ENCODE results near the gene EFHC2. TPM values are rescaled to one million over a fixed set of nuclear protein-coding genes. Genes with fewer than 3 reads are reported as not detected.

EFHC2 gene
- total RNA-seq, 1 experiment from 2014 or later: not detected

DNA sequence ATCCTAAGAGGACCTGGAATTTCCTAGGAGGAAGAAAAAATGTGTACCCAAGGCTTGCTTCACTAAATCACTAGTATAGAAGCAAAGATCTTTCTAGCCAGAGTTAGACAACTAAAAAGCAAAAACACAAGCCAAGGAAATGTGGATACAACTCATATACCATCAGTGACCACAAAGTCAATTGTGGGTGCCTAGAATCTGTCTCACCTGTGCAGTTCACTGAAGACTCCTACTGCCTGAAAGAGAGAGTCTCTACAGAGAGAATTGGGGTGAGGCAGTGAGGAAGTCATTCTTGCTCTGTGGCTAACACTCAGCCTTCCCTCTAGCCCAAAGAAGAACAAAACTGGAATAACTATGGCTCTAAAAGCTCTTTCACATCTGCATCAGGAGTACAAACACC, 82.9 kb downstream of the EFHC2 start:
- Histone ChIP-seq H3K9me2 (ENCODE audit: insufficient read depth) (no peaks in the 10 kb centered on the region), H3K27me3 (ENCODE audit: insufficient read depth, low read length) (no peaks in the 10 kb centered on the region), H3K36me3 (ENCODE audit: control insufficient read depth in 1 of 2, insufficient read depth in 2 of 2, low read length in 2 of 2) (no peaks in the 10 kb centered on the region), H3K9ac (ENCODE audit: low read length) (no peak overlapping the region), H3K4me1 (ENCODE audit: control insufficient read depth in 1 of 2, insufficient read depth in 2 of 2, low read length in 2 of 2) (no peaks in the 10 kb centered on the region), H4K20me1 (ENCODE audit: insufficient read depth) (no peaks in the 10 kb centered on the region), H3K4me2 (ENCODE audit: low read length) (no peak overlapping the region), H3K27ac (ENCODE audit: low read depth, low read length) (no peak overlapping the region), H2AFZ (ENCODE audit: low read depth, low read length, poor library complexity, severe bottlenecking) (no peak overlapping the region), H3K9me3 (ENCODE audit: control insufficient read depth in 1 of 2, insufficient read depth in 1 of 2, low read depth in 1 of 2, low read length in 2 of 2) (no peaks in the 10 kb centered on the region), H3K79me2 (ENCODE audit: insufficient read depth, low read length) (no peaks in the 10 kb centered on the region), H3K4me3 (replicated peaks in 1 of 2; ENCODE audit: low read depth in 1 of 2, low read length in 2 of 2) (no peak overlapping the region)
- TF ChIP-seq JUND (IDR thresholded peaks at IDR 0.05) (no peak), FOSL1 (IDR thresholded peaks at IDR 0.05; ENCODE audit: low read depth) (no peak), REST (IDR thresholded peaks at IDR 0.05; ENCODE audit: low read depth) (no peak), POLR2A (IDR thresholded peaks at IDR 0.05; ENCODE audit: borderline replicate concordance, extremely low read depth, insufficient read depth, insufficient read length) (no peak), CEBPB (IDR thresholded peaks at IDR 0.05; ENCODE audit: low read depth) (no peak), CBX3 (IDR thresholded peaks at IDR 0.05; ENCODE audit: low read depth) (no peak), SRF (IDR thresholded peaks at IDR 0.05; ENCODE audit: low read depth) (no peak), YY1 (IDR thresholded peaks at IDR 0.05; ENCODE audit: extremely low read depth, insufficient replicate concordance, low read depth, low read length) (no peak), EGR1 (IDR thresholded peaks at IDR 0.05; ENCODE audit: low read depth) (no peak), TCF7L2 (IDR thresholded peaks at IDR 0.05; ENCODE audit: borderline replicate concordance, extremely low read depth, insufficient read depth, insufficient read length) (no peak), EZH2phosphoT487 (IDR thresholded peaks at IDR 0.05; ENCODE audit: borderline replicate concordance) (no peak), POLR2AphosphoS5 (IDR thresholded peaks at IDR 0.05; ENCODE audit: low read depth, low read length) (no peak), CTCF (IDR thresholded peaks at IDR 0.05 in 2 of 3, conservative IDR thresholded peaks at IDR 0.05 in 1 of 3; ENCODE audit: borderline replicate concordance in 1 of 3, insufficient read depth in 1 of 3, low read depth in 2 of 3, low read length in 2 of 3) (no peak), RAD21 (IDR thresholded peaks at IDR 0.05; ENCODE audit: low read depth) (no peak), MAX (IDR thresholded peaks at IDR 0.05) (no peak), ZBTB33 (IDR thresholded peaks at IDR 0.05; ENCODE audit: extremely low read depth, insufficient replicate concordance, low read length) (no peak)
- DNase-seq (ENCODE audit: low read depth, low spot score) (no peak), ATAC-seq (no peak)
- ChIA-PET CTCF (no interaction called here), POLR2A (no interaction called here), RAD21 (ENCODE audit: low non-redundant PET in 1 of 2, low total read pairs in 2 of 2, uncharacterized antibody in 2 of 2, unreplicated experiment in 2 of 2) (no interaction called here)
- intact Hi-C loops (cut with micrococcal nuclease): no loop called here
- BruUV-seq (replicated peaks): no TSS peak
